Renal pelvis (tissue), 4 donors: ENCODE results near the gene STAT1. TPM values are rescaled to one million over a fixed set of nuclear protein-coding genes. Genes with fewer than 3 reads are reported as not detected.

Experiments used
- DNase-seq: peaks from one replicate; pipeline ENCODE4 v3.0.0-alpha.2; 2013
- polyA plus RNA-seq, 3 donors: library from polyadenylated mRNA; unstranded; fragments of 120-200 nt; gene quantifications; one replicate each; pipeline ENCODE4 v1.2.1, GENCODE V29; 2013; ENCODE audit not compliant: insufficient read length in 3 of 3

The STAT1 gene
- polyA plus RNA-seq, 3 donors, result 135 to 155 (median 135) TPM

DNA sequence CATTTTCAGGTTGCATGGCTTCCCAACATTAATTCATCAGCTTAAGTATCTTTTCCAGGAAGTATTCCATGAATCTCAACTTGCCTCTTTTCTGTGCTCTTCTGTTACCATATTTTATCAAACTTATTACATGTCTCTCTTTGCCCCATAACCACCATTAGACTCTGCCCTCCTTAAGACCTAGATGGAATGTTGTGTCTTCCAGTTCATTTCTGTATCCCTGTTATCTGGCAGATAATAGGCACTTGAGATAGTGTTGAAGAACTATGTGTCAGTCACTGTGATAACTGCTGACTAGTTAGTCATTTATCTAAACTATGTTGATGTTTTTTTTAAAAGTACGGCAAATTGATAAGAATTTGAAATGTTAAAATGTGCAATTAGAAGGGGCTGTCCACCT, 91.6 kb downstream of the STAT1 start:
- no peak for DNase-seq

DNA sequence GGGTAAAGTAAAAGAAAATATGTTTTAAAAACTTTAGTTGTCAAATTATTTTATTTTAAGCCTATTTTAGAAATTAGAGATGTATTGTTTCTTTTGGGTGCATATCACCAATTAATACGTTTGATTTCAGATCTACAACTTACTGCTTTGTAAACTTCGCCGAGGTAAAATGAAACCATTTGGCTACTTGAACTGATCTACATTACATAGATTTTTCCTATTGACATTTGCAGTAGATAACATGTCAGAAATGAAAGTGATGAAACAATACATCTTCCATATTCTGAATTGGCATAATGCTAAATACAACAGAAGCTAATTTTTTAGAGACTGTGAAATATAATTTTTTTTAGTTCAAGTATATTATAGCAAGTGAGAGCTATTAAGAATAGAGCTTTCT, 93.9 kb downstream of the STAT1 start:
- no peak for DNase-seq

Other genes starting within 250 kb of the STAT1 start
- gene GLS, start 133.3 kb downstream of the STAT1 start, polyA plus RNA-seq, result 100 to 1,000 TPM; 240 to 345 (median 296) TPM
- 1 to 10 TPM; 6.3 to 9.9 (median 7.3) TPM for gene STAT4, start 136.8 kb upstream of the STAT1 start, polyA plus RNA-seq
- gene MYO1B, start 231.2 kb upstream of the STAT1 start, polyA plus RNA-seq, result 100 to 1,000 TPM in 2 of 3 donors, 10 to 100 TPM in 1; 91.6 to 112 (median 104) TPM